Measurements from ENCODE around the gene NCOA1.

GRCh38 chr2:24576617-24577016 lies 85.6 kb downstream of the NCOA1 start:
- TF ChIP-seq CTCF (IDR thresholded peaks at IDR 0.05; ENCODE audit: poor library complexity): no peak
- no peak for TF ChIP-seq EZH2 (IDR thresholded peaks at IDR 0.05; ENCODE audit: borderline replicate concordance)
- no peak for TF ChIP-seq EZH2phosphoT487 (IDR thresholded peaks at IDR 0.05; ENCODE audit: low read depth, severe bottlenecking, unreplicated experiment)
